Measurements from ENCODE around the gene DCANP1. TPM values are rescaled to one million over a fixed set of nuclear protein-coding genes. Genes with fewer than 3 reads are reported as not detected.
A peak's percentile ranks its signal among the peaks of the same experiment; 100 is the strongest.

DCANP1 gene
- total RNA-seq, 1 donor: not detected

GRCh38 chr5:135492319-135492626, 45.1 kb upstream of the DCANP1 start:
- TF ChIP-seq CTCF (IDR thresholded peaks at IDR 0.05; ENCODE audit: extremely low read depth, low read depth, low read length): no peak
- H3K27me3 ChIP-seq (ENCODE audit: insufficient read depth, low read length): peaks cover 15% of the 10 kb centered on the region
- no peak overlapping the region for H2AFZ ChIP-seq (ENCODE audit: low read length)
- no peak overlapping the region for H3K4me2 ChIP-seq (ENCODE audit: insufficient read depth, low read length)
- no peak overlapping the region for H3K27ac ChIP-seq (ENCODE audit: low read depth, low read length)
- peaks cover 34% of the 10 kb centered on the region for H3K4me1 ChIP-seq (ENCODE audit: insufficient read depth, low read length)
- no peaks in the 10 kb centered on the region for H4K20me1 ChIP-seq (ENCODE audit: insufficient read depth, low read length)
- no peaks in the 10 kb centered on the region for H3K36me3 ChIP-seq (ENCODE audit: insufficient read depth, low read length)
- H3K9me3 ChIP-seq (ENCODE audit: low read depth, low read length): no peaks in the 10 kb centered on the region
- H3K4me3 ChIP-seq (ENCODE audit: insufficient read depth, low read length): no peak overlapping the region
- no peak for DNase-seq (ENCODE audit: insufficient read length, low spot score, missing footprints)
- H3K79me2 ChIP-seq (ENCODE audit: insufficient read depth, low read length): no peaks in the 10 kb centered on the region

GRCh38 chr5:135491552-135492318, 44.6 kb upstream of the DCANP1 start:
- Histone ChIP-seq H3K9me3 (ENCODE audit: low read depth, low read length) (no peaks in the 10 kb centered on the region), H4K20me1 (ENCODE audit: insufficient read depth, low read length) (no peaks in the 10 kb centered on the region), H3K36me3 (ENCODE audit: insufficient read depth, low read length) (no peaks in the 10 kb centered on the region), H2AFZ (ENCODE audit: low read length) (no peak overlapping the region), H3K4me2 (ENCODE audit: insufficient read depth, low read length) (no peak overlapping the region), H3K27ac (ENCODE audit: low read depth, low read length) (no peak overlapping the region), H3K4me3 (ENCODE audit: insufficient read depth, low read length) (no peak overlapping the region), H3K4me1 (ENCODE audit: insufficient read depth, low read length) (peaks cover 34% of the 10 kb centered on the region), H3K27me3 (ENCODE audit: insufficient read depth, low read length) (peaks cover 15% of the 10 kb centered on the region), H3K79me2 (ENCODE audit: insufficient read depth, low read length) (no peaks in the 10 kb centered on the region)
- TF ChIP-seq CTCF (IDR thresholded peaks at IDR 0.05; ENCODE audit: extremely low read depth, low read depth, low read length): no peak
- no peak for DNase-seq (ENCODE audit: insufficient read length, low spot score, missing footprints)

- Histone ChIP-seq H3K9me3 (ENCODE audit: low read depth, low read length) (no peaks in the 10 kb centered on the region), H3K4me1 (ENCODE audit: insufficient read depth, low read length) (peaks cover 34% of the 10 kb centered on the region), H3K4me2 (ENCODE audit: insufficient read depth, low read length) (no peak overlapping the region), H2AFZ (ENCODE audit: low read length) (no peak overlapping the region), H3K27ac (ENCODE audit: low read depth, low read length) (no peak overlapping the region), H4K20me1 (ENCODE audit: insufficient read depth, low read length) (no peaks in the 10 kb centered on the region), H3K4me3 (ENCODE audit: insufficient read depth, low read length) (no peak overlapping the region), H3K27me3 (ENCODE audit: insufficient read depth, low read length) (peaks cover 15% of the 10 kb centered on the region), H3K79me2 (ENCODE audit: insufficient read depth, low read length) (no peaks in the 10 kb centered on the region), H3K36me3 (ENCODE audit: insufficient read depth, low read length) (no peaks in the 10 kb centered on the region)
- no peak for DNase-seq (ENCODE audit: insufficient read length, low spot score, missing footprints)
- TF ChIP-seq CTCF (IDR thresholded peaks at IDR 0.05; ENCODE audit: extremely low read depth, low read depth, low read length): no peak
Observed at GRCh38 chr5:135491038-135491551, 43.9 kb upstream of the DCANP1 start.

- DNase-seq (ENCODE audit: insufficient read length, low spot score, missing footprints): no peak
- Histone ChIP-seq H2AFZ (ENCODE audit: low read length) (no peak overlapping the region), H3K79me2 (ENCODE audit: insufficient read depth, low read length) (no peaks in the 10 kb centered on the region), H3K9me3 (ENCODE audit: low read depth, low read length) (no peaks in the 10 kb centered on the region), H3K4me2 (ENCODE audit: insufficient read depth, low read length) (peak overlapping the region; percentile 92), H3K27me3 (ENCODE audit: insufficient read depth, low read length) (peaks cover 15% of the 10 kb centered on the region), H3K4me3 (ENCODE audit: insufficient read depth, low read length) (no peak overlapping the region), H3K36me3 (ENCODE audit: insufficient read depth, low read length) (no peaks in the 10 kb centered on the region), H4K20me1 (ENCODE audit: insufficient read depth, low read length) (no peaks in the 10 kb centered on the region), H3K27ac (ENCODE audit: low read depth, low read length) (no peak overlapping the region), H3K4me1 (ENCODE audit: insufficient read depth, low read length) (peaks cover 34% of the 10 kb centered on the region)
- no peak for TF ChIP-seq CTCF (IDR thresholded peaks at IDR 0.05; ENCODE audit: extremely low read depth, low read depth, low read length)
Observed at GRCh38 chr5:135490245-135491037, 43.3 kb upstream of the DCANP1 start.

Data from osteoblast (primary cell).